ENCODE results near the gene SYT12. TPM values are rescaled to one million over a fixed set of nuclear protein-coding genes. Genes with fewer than 3 reads are reported as not detected.

Gene SYT12
- total RNA-seq, 1 experiment from 2014 or later = 4.3 TPM

GRCh38 chr11:67050139-67050538 lies 27.2 kb downstream of the SYT12 start:
- ChIA-PET POLR2A (no interaction called here), CTCF (no interaction called here), RAD21 (ENCODE audit: low non-redundant PET in 1 of 2, low total read pairs in 2 of 2, uncharacterized antibody in 2 of 2, unreplicated experiment in 2 of 2) (no interaction called here)
- intact Hi-C loops (cut with micrococcal nuclease) = loop anchor here (10.0 kb wide), 1 partner anchor 195 kb away; no protein-coding TSS in a partner anchor
- DNase-seq (ENCODE audit: low read depth, low spot score) (no peak), ATAC-seq (0 out of 2 replicates have a peak, but pooled peaks have one; percentile 15)
- Histone ChIP-seq H3K9me2 (ENCODE audit: insufficient read depth) (no peaks in the 10 kb centered on the region), H2AFZ (ENCODE audit: low read depth, low read length, poor library complexity, severe bottlenecking) (no peak overlapping the region), H3K27ac (ENCODE audit: low read depth, low read length) (no peak overlapping the region), H3K9me3 (ENCODE audit: control insufficient read depth in 1 of 2, insufficient read depth in 1 of 2, low read depth in 1 of 2, low read length in 2 of 2) (no peaks in the 10 kb centered on the region), H3K27me3 (ENCODE audit: insufficient read depth, low read length) (no peaks in the 10 kb centered on the region), H3K4me1 (ENCODE audit: control insufficient read depth in 1 of 2, insufficient read depth in 2 of 2, low read length in 2 of 2) (peaks cover 11 to 33% of the 10 kb centered on the region in 2 experiments), H4K20me1 (ENCODE audit: insufficient read depth) (no peaks in the 10 kb centered on the region), H3K36me3 (ENCODE audit: control insufficient read depth in 1 of 2, insufficient read depth in 2 of 2, low read length in 2 of 2) (no peaks in the 10 kb centered on the region), H3K4me3 (replicated peaks in 1 of 2; ENCODE audit: low read depth in 1 of 2, low read length in 2 of 2) (no peak overlapping the region), H3K4me2 (ENCODE audit: low read length) (no peak overlapping the region), H3K9ac (ENCODE audit: low read length) (no peak overlapping the region), H3K79me2 (ENCODE audit: insufficient read depth, low read length) (no peaks in the 10 kb centered on the region)
- no TSS peak for BruUV-seq (replicated peaks)
- TF ChIP-seq CTCF (IDR thresholded peaks at IDR 0.05 in 2 of 3, conservative IDR thresholded peaks at IDR 0.05 in 1 of 3; ENCODE audit: borderline replicate concordance in 1 of 3, insufficient read depth in 1 of 3, low read depth in 2 of 3, low read length in 2 of 3) (peak in 2 of 3 experiments; percentile 46 to 48; a peak in 4 of 6 replicates), CBX3 (IDR thresholded peaks at IDR 0.05; ENCODE audit: low read depth) (no peak)

GRCh38 chr11:67051180-67051893 lies 28.4 kb downstream of the SYT12 start:
- Histone ChIP-seq H3K27ac (ENCODE audit: low read depth, low read length) (no peak overlapping the region), H3K36me3 (ENCODE audit: control insufficient read depth in 1 of 2, insufficient read depth in 2 of 2, low read length in 2 of 2) (no peaks in the 10 kb centered on the region), H3K4me1 (ENCODE audit: control insufficient read depth in 1 of 2, insufficient read depth in 2 of 2, low read length in 2 of 2) (peaks cover 20 to 33% of the 10 kb centered on the region in 2 experiments), H4K20me1 (ENCODE audit: insufficient read depth) (no peaks in the 10 kb centered on the region), H3K27me3 (ENCODE audit: insufficient read depth, low read length) (no peaks in the 10 kb centered on the region), H3K9me3 (ENCODE audit: control insufficient read depth in 1 of 2, insufficient read depth in 1 of 2, low read depth in 1 of 2, low read length in 2 of 2) (no peaks in the 10 kb centered on the region), H2AFZ (ENCODE audit: low read depth, low read length, poor library complexity, severe bottlenecking) (no peak overlapping the region), H3K79me2 (ENCODE audit: insufficient read depth, low read length) (no peaks in the 10 kb centered on the region), H3K4me3 (replicated peaks in 1 of 2; ENCODE audit: low read depth in 1 of 2, low read length in 2 of 2) (no peak overlapping the region), H3K4me2 (ENCODE audit: low read length) (no peak overlapping the region), H3K9me2 (ENCODE audit: insufficient read depth) (no peaks in the 10 kb centered on the region), H3K9ac (ENCODE audit: low read length) (no peak overlapping the region)
- ChIA-PET RAD21 (ENCODE audit: low non-redundant PET in 1 of 2, low total read pairs in 2 of 2, uncharacterized antibody in 2 of 2, unreplicated experiment in 2 of 2) (interaction anchor here in 1 of 2 experiments (1.1 kb wide), 1 partner anchor 29 kb away, joined by 6 read pairs; the partner anchor contains the start of gene SYT12), CTCF (interaction anchor here (0.6 to 1.2 kb wide), 3 partner anchors 30 to 331 kb away, joined by 3 read pairs; no protein-coding TSS in a partner anchor), POLR2A (interaction anchor here (0.9 kb wide), 1 partner anchor 14 kb away, joined by 3 read pairs; no protein-coding TSS in a partner anchor)
- intact Hi-C loops (cut with micrococcal nuclease) = loop anchor here (10.0 kb wide), 1 partner anchor 193 kb away; no protein-coding TSS in a partner anchor
- no TSS peak for BruUV-seq (replicated peaks)
- DNase-seq (ENCODE audit: low read depth, low spot score) (no peak), ATAC-seq (no peak)
- TF ChIP-seq JUND (IDR thresholded peaks at IDR 0.05) (no peak), ELF1 (IDR thresholded peaks at IDR 0.05; ENCODE audit: borderline replicate concordance, low read depth) (no peak), POLR2AphosphoS5 (IDR thresholded peaks at IDR 0.05; ENCODE audit: low read depth, low read length) (no peak), TCF7L2 (IDR thresholded peaks at IDR 0.05; ENCODE audit: borderline replicate concordance, extremely low read depth, insufficient read depth, insufficient read length) (no peak), SIN3A (IDR thresholded peaks at IDR 0.05; ENCODE audit: low read depth) (no peak), SRF (IDR thresholded peaks at IDR 0.05; ENCODE audit: low read depth) (no peak), FOSL1 (IDR thresholded peaks at IDR 0.05; ENCODE audit: low read depth) (no peak), CBX3 (IDR thresholded peaks at IDR 0.05; ENCODE audit: low read depth) (no peak), CEBPB (IDR thresholded peaks at IDR 0.05; ENCODE audit: low read depth) (no peak), ZNF274 (IDR thresholded peaks at IDR 0.05; ENCODE audit: low read depth, low read length) (no peak), SP1 (IDR thresholded peaks at IDR 0.05; ENCODE audit: low read depth) (no peak), EZH2 (IDR thresholded peaks at IDR 0.05) (no peak), RAD21 (IDR thresholded peaks at IDR 0.05; ENCODE audit: low read depth) (no peak), ZFX (IDR thresholded peaks at IDR 0.05) (no peak), ATF3 (IDR thresholded peaks at IDR 0.05) (no peak), EZH2phosphoT487 (IDR thresholded peaks at IDR 0.05; ENCODE audit: borderline replicate concordance) (no peak)
